K562 (cell line): ENCODE data around the gene APBA2. TPM values are rescaled to one million over a fixed set of nuclear protein-coding genes. Genes with fewer than 3 reads are reported as not detected.

Experiments used
- ARHGAP35 ChIP-seq: fragments of 450-650 bp; IDR thresholded peaks from 2 replicates; pipeline ENCODE4 v1.6.1; 2018; ENCODE audit not compliant: partially characterized antibody
- FOXA3 ChIP-seq, 2 experiments: fragments of 450-650 bp in 1 of 2; sonication (generic) in 1 of 2; formaldehyde crosslinking; IDR thresholded peaks in 1 of 2; conservative IDR thresholded peaks in 1 of 2; 2 replicates each; pipeline versions ENCODE4 v1.4.0 to v1.8.0; 2020 to 2022; ENCODE audit warnings: mild to moderate bottlenecking in 2 of 2, missing genetic modification reagents in 1 of 2
- FOXP1 ChIP-seq: sonication (generic); formaldehyde crosslinking; IDR thresholded peaks from 2 replicates; pipeline ENCODE4 v1.8.0; 2022; ENCODE audit warnings: mild to moderate bottlenecking, missing genetic modification reagents
- ILF3 ChIP-seq: fragments of 450-650 bp; IDR thresholded peaks from 2 replicates; pipeline ENCODE4 v1.6.1; 2018; ENCODE audit warnings: antibody characterized with exemption, mild to moderate bottlenecking, moderate library complexity, borderline replicate concordance
- JUN ChIP-seq, 2 experiments: sonication (generic) in 1 of 2; formaldehyde crosslinking in 1 of 2; IDR thresholded peaks; 2 replicates each; pipeline versions ENCODE4 v1.6.1 to v1.8.0; 2012 to 2022; ENCODE audit warnings: borderline replicate concordance in 2 of 2, mild to moderate bottlenecking in 2 of 2, improper control_type of control experiment in 1 of 2, low read depth in 1 of 2, low read length in 1 of 2, missing genetic modification reagents in 1 of 2
- NCOA6 ChIP-seq: fragments of 450-650 bp; IDR thresholded peaks from 2 replicates; pipeline ENCODE4 v1.6.1; 2017; ENCODE audit warnings: mild to moderate bottlenecking
- POLR2B ChIP-seq: fragments of 450-650 bp; IDR thresholded peaks from 2 replicates; pipeline ENCODE4 v1.6.1; 2018; ENCODE audit warnings: low read depth; ENCODE audit not compliant: partially characterized antibody
- RNF2 ChIP-seq: sonication (generic); IDR thresholded peaks from 2 replicates; pipeline ENCODE4 v1.6.1; 2016
- TAF9B ChIP-seq: fragments of 450-650 bp; IDR thresholded peaks from 2 replicates; pipeline ENCODE4 v1.6.1; 2018; ENCODE audit warnings: mild to moderate bottlenecking; ENCODE audit not compliant: partially characterized antibody
- ZNF609 ChIP-seq: sonication (generic); formaldehyde crosslinking; IDR thresholded peaks from 2 replicates; pipeline ENCODE4 v1.8.1; 2023; ENCODE audit warnings: missing genetic modification reagents, mild to moderate bottlenecking, borderline replicate concordance
- ZNF644 ChIP-seq: fragments of 200-800 bp; sonication (Bioruptor generic); IDR thresholded peaks from 2 replicates; pipeline ENCODE4 v1.6.1; 2016; ENCODE audit warnings: low read depth, missing genetic modification characterization, missing compliant biosample characterization
- polyA plus RNA-seq, 8 experiments: library from polyadenylated mRNA; depleted of rRNA in 4 of 8; stranded (reverse) in 5 of 8; unstranded in 3 of 8; fragments of >200 nt; fragmentation: Nextera tagmentation in 2 of 8; fragmentation: Illumina TruSeq in 1 of 8; extraction: Ambion mirVana in 2 of 8; extraction: Trizol in 1 of 8; gene quantifications; 2 replicates each; pipeline versions ENCODE4 v1.2.1 to v1.2.3, GENCODE V29; 2011 to 2014; ENCODE audit warnings: inconsistent platforms in 1 of 8, missing spikeins in 1 of 8
- total RNA-seq, 7 experiments: library from RNA; depleted of rRNA in 6 of 7; stranded (reverse); fragments of >200 nt in 6 of 7; fragmentation: Illumina TruSeq in 2 of 7; extraction: Trizol in 2 of 7; gene quantifications; 2 replicates each; pipeline versions ENCODE4 v1.2.1 to v1.2.3, GENCODE V29; 2011 to 2021; ENCODE audit warnings: low replicate concordance in 1 of 7

Gene APBA2
- total and polyA plus RNA-seq, 9 of the 15 experiments (the other 6 are each of a cell fraction or from before 2014, with no cell fraction given): 0.24 to 40.9 (median 25.2) TPM

GRCh38 chr15:28930476-28931291 is 44.9 kb downstream of the APBA2 start (continued):
- TF ChIP-seq ZNF609 (CRISPR knock-in tag): no peak
- no peak for TF ChIP-seq NCOA6
- no peak for TF ChIP-seq TAF9B
- no peak for TF ChIP-seq JUN (IDR thresholded peaks at IDR 0.05; ENCODE audit: borderline replicate concordance, low read depth, low read length)
- no peak for TF ChIP-seq JUN (CRISPR knock-in tag; IDR thresholded peaks at IDR 0.05; ENCODE audit: borderline replicate concordance)
- TF ChIP-seq FOXP1: no peak
- no peak for TF ChIP-seq RNF2
- TF ChIP-seq ARHGAP35: no peak
- no peak for TF ChIP-seq ILF3
- TF ChIP-seq ZNF644 (tag): no peak
- no peak for TF ChIP-seq FOXA3 (CRISPR knock-in tag; conservative IDR thresholded peaks at IDR 0.05 in 1 of 2, IDR thresholded peaks at IDR 0.05 in 1 of 2)
- TF ChIP-seq POLR2B: no peak
